RCC 7860 (cell line): ENCODE measurements around the gene CADPS.

Experiments used
- DNase-seq: peaks from one replicate; pipeline ENCODE4 v3.0.0-alpha.2; 2015; ENCODE audit warnings: low spot score
- FAIRE-seq: peaks from 2 replicates; lab custom pipeline; 2012; peaks lifted over from hg19 to GRCh38; lab: Jason Lieb, UNC

CADPS gene

DNA sequence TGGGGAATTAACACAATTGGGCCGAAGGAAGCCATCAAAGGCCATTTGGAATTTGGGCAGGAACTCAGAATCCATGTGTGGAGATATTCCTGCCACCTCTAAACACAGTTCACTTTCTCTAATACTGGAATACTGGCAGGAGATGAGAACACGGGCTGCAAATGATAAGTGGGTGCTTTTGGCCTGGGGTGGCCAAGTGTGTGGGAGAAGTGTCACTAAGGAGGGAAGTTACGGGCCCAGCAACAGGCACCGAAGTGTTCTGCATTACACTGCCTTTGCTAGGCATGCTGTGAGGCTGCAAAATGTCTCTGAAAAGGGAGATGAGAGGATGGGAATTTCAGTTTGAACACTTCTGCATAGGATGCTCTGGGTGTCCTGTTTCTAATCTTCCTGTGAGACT lies 412.4 kb downstream of the CADPS start:
- FAIRE-seq (no peak), DNase-seq (no peak)

GRCh38 chr3:62462104-62462762 lies 413.0 kb downstream of the CADPS start:
- DNase-seq, result no peak
- FAIRE-seq, result no peak

- DNase-seq, result no peak
- no peak for FAIRE-seq
These were observed 420.3 kb downstream of the CADPS start for GRCh38 chr3:62454916-62455315.

GRCh38 chr3:62453448-62453847 lies 421.8 kb downstream of the CADPS start:
- no peak for DNase-seq
- FAIRE-seq, result no peak

- no peak for DNase-seq
- FAIRE-seq, result no peak
These were observed 423.9 kb downstream of the CADPS start for GRCh38 chr3:62451211-62451887.

DNA sequence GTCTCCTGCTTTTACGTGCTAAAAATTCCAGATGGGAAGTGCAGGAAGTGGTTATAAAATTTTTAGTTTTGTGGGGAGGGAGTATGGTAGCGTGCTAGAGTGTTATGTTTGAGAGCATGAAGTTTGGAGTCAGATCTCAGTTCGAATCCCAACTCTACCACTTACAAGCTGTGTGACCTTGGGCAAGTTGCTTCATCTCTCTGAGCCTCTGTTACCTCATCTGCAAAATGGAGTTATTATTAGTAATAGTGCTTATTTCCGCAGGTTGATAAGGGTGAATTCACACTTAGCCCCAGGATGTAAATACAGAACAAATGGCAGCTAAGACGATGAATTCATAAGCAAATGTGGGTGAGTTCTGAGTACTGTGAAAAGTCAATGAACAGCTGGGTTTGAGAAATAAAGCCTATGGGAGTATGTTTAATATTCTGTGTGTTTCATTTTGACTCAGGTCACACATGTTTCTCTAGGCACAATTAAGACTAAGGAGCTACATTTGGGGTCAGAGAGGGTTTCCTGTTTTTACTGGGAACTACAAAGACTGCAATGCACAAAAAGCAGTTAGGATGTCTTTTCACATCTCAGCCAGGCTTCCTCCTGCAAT lies 428.8 kb downstream of the CADPS start:
- DNase-seq (no peak), FAIRE-seq (no peak)

DNA sequence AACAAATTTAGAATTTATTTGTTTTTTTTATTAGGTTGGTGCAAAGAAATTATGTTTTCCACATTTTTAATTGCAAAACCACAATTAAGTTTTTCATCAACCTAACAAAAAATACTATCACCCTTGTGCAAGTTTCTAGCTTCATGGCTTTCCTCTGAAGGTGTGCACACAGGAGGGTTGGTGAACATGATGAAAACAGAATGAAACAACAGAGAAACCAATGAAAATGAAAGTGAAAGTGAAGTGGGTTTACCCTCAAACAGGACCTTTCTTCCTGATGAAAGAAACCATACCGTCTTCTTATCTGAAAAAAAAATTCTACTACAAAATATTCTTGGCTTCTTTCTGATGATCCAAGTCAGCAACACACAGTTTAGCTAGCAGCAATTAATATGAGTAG lies 429.9 kb downstream of the CADPS start:
- FAIRE-seq (peak; percentile 18), DNase-seq (peak; percentile 13)

DNA sequence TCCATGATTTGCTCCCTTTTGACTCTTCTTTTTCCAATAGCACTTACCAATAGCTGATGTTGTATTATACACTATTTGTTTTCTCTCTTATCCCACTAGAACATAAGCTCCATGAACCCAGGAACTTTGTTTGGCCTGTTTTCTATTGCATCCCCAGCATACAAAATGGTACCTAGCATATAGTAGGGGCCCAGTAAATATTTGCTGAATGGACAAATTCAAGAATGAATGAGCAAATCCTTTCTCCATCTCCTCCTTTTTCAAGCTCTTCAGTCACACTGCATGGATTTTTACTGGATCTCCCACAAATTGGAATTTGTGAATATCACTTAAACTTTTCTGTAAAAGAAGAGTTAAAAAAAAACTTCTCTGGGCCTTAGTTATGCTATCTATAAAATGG lies 435.2 kb downstream of the CADPS start:
- DNase-seq (no peak), FAIRE-seq (no peak)

DNA sequence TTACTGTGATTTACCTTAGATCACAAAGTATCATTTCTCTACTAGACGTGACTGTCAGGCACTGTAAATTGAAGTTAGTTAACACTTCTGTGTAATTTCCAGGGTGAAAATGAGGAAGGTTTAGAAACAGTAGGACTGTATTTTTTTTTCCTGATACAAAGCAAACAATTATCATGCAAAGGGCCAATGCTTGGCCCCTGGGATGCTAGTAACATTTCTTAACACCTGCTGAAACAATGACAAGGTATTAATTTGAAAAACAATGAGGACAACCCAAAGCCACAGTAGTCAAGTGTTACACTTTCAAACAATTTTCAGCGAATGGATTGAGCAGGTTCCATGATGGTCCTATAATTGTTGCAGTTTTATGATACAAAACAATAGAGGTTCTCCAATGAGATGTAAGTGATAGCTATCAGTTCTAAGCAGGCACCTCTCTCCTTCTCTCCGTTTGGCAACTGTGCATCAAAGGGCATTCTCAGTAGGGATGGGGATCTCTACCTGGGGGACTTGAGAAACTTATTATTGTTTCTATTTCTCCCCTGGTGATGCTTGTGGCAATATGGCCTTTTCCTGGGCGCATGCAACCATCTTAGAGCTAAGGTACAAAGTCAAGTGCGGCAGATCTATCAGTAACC lies 435.9 kb downstream of the CADPS start:
- FAIRE-seq (no peak), DNase-seq (no peak)

GRCh38 chr3:62436785-62437184 lies 438.4 kb downstream of the CADPS start:
- FAIRE-seq (no peak), DNase-seq (no peak)

GRCh38 chr3:62433396-62433795 lies 441.8 kb downstream of the CADPS start:
- no peak for FAIRE-seq
- DNase-seq, result no peak

DNA sequence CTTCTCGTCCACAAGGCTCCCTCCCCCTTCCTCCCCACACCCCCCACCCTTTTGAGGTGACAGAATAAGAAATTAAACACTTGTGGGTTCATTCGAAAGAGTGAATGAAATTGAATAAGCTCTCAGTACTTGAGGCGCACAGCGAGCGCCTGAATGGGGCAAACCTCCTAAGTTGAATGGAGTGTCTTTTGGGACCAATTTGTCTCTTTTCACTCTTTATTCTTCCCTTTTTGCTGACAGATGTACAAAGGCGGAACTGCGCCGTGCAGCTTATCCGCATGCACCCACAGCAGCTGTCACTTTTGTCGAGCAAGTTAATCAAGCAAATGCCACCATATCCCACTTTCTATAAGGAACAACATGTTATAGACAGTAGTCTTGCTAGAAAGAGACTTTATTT lies 454.0 kb downstream of the CADPS start:
- FAIRE-seq (no peak), DNase-seq (no peak)

- FAIRE-seq, result no peak
- DNase-seq, result no peak
These were observed 459.1 kb downstream of the CADPS start for GRCh38 chr3:62416144-62416543.

- DNase-seq, result no peak
- no peak for FAIRE-seq
These were observed 459.9 kb downstream of the CADPS start for GRCh38 chr3:62415312-62415801.

GRCh38 chr3:62414786-62415185 lies 460.4 kb downstream of the CADPS start:
- DNase-seq (no peak), FAIRE-seq (no peak)

GRCh38 chr3:62413687-62414086 lies 461.5 kb downstream of the CADPS start:
- FAIRE-seq, result no peak

DNA sequence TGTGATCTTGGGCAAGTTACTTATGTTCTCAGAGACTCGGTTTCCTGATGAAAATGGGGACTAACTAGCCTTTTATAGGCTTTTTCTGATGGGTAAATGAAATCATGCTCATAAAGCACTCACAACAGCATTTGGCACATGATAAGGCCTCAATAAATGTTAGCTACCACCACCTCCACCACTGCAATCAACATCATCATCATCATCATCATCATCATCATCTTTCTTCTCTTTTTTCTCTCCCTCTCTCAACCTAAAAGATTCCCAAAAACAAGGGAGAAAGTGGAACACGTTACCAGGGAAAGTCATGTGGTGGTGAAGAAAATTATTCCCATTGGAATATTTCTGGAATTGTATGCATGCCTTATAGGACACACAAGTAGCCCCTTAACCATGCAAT lies 468.3 kb downstream of the CADPS start:
- DNase-seq (no peak), FAIRE-seq (no peak)

More at GRCh38 chr3:62413687-62414086, 461.5 kb downstream of the CADPS start:
- no peak for DNase-seq

DNA sequence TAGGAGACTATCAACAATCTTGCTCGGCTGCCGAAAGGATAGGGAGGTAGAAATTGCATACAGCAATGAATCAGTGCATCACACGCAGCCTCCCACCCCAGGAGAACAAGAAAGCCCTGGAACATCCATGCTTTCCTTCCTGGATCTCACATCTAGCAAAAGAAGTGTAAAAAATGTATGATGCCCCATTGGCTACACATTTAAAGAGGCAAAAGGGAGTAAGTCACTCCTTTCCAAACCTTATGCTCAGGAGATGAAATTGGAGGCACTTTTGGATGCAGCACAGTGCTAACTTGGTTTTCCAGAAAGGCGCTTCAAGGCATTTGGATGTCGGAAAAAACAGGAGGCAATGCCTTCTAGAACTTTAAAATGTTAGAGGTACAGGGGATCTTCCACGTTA lies 469.6 kb downstream of the CADPS start:
- DNase-seq, result no peak
- no peak for FAIRE-seq

- DNase-seq (no peak), FAIRE-seq (no peak)
These were observed 470.1 kb downstream of the CADPS start for GRCh38 chr3:62405135-62405534.

- no peak for DNase-seq
- FAIRE-seq, result no peak
These were observed 470.9 kb downstream of the CADPS start for GRCh38 chr3:62404321-62404720.

DNA sequence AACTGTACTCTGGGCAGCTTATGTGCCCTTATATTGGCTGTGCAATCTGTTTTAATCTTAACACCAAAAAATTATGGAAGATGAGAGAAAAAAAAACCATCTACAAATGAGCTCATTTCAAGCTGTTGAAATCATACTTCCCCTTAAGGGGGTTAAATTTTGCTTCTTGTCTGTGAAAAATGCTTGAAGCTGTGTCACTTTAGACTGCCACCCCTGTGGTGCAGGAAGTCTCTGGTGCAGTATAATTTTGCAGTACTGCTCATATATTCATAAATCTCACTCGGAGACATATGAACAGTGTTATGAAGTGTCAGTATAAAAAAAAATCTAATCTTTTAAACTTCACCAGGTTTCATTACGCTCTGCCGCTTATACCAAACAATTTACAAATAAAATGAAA lies 471.5 kb downstream of the CADPS start:
- FAIRE-seq, result no peak

More for the DNA sequence above, 471.5 kb downstream of the CADPS start:
- no peak for DNase-seq
